NCI-H2029 treated with DMSO at 0.1 percent for 48 hours (cell line): ENCODE data around the gene GTF2B.
"Not testable (repeated sequence)": the region's sequence is repeated elsewhere in the genome, so short reads cannot be mapped to it uniquely, and the experiment has no call there.

Source experiments
- DNase-seq: peaks from one replicate; lab custom pipeline; 2025; lab: John Stamatoyannopoulos, UW

Gene GTF2B, protein sequence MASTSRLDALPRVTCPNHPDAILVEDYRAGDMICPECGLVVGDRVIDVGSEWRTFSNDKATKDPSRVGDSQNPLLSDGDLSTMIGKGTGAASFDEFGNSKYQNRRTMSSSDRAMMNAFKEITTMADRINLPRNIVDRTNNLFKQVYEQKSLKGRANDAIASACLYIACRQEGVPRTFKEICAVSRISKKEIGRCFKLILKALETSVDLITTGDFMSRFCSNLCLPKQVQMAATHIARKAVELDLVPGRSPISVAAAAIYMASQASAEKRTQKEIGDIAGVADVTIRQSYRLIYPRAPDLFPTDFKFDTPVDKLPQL

DNA sequence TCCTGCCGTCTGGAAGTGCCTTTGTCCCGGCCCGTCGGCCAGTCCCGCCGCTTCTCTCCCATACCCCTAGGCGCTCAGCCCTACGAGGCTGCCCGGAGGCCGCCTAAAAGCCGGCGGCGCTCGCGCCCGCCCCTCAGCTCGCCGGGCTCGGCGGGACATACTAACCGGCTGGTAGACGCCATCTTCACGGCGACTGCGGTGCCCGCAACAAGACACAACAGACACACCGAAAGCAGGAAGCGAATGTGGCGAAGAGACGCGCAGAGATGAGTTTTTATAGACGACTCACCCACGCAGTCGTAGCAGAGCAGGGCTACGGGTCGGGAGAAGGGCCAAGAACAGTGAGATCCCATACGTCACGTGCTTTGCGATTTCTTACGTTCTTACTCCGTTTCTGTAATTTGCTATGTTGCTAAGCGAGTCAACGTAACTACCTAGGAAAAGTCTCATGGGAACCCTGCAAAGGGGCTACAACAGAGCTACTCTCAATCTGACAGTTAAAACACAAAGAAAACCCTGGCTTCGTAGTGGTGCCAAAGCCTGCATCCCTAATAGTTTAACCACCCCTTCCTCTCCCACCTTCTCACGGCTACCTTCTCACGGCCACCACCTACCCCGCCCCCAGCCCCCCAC, at the start of gene GTF2B:
Gene GTF2B, minus strand, starts transcription at position 250 of the 633 bp plus-strand sequence. Its CDS starts 68 bp downstream, at position 182.
- DNase-seq = peak; percentile 88

DNA sequence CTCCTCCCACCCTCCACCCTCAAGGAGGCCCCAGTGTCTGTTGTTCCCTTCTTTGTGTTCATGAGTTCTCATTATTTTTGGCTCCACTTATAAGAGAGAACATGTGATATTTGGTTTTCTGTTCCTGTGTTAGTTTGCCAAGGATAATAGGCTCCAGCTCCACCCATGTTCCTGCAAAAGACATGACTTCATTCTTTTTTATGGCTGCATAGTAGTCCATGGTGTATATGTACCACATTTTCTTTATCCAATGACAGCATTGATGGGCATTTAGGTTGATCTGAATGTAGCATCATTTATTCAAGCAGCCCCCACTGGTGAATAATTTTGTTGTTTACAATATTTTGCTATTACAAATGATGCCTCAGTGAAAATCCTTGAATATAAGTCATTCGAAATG, 47.2 kb upstream of the GTF2B start:
- not testable (repeated sequence) for DNase-seq

DNA sequence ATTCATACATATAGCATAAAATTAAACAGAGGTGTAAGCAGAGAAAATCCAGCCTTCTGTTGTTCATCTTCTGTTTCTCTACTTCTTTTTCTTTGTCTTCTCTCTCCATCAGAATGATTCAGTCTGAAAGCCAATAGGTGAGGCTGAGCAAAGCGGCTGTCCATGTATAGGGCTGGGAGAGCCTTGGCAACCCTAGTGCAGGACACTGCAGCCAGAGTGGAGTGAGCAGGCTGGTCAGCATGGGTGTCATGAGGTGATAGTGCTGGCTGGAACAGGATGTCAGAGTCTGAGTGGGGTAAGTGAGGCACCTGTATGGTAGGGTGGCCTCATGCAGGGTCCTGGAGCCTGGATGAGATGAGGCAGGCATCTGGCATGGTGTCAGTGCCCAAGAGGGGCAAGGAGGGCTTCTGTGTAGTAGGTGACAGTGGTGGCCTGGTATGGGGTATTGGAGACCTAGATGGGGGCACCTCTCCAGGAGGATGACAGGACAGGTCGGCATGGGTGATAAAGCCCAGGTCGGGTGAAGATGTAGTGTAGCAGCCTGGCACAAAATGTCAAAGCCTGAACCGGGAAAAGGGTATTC, 45.5 kb upstream of the GTF2B start:
- DNase-seq = no peak

DNA sequence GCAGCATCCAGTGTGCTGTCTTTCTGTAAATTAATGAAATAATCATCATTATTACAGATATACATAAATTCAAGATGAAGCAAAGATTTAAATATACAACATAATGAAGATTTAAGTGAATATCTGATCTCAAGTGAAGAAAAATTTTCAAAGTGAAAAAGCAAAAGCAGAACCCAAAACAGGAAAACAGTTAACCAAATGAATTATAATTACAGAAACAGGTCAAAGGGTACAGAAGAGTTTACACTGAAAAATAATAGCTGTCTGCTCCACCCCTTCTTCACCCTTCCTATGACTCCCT, 44.8 kb upstream of the GTF2B start:
- DNase-seq = no peak

DNA sequence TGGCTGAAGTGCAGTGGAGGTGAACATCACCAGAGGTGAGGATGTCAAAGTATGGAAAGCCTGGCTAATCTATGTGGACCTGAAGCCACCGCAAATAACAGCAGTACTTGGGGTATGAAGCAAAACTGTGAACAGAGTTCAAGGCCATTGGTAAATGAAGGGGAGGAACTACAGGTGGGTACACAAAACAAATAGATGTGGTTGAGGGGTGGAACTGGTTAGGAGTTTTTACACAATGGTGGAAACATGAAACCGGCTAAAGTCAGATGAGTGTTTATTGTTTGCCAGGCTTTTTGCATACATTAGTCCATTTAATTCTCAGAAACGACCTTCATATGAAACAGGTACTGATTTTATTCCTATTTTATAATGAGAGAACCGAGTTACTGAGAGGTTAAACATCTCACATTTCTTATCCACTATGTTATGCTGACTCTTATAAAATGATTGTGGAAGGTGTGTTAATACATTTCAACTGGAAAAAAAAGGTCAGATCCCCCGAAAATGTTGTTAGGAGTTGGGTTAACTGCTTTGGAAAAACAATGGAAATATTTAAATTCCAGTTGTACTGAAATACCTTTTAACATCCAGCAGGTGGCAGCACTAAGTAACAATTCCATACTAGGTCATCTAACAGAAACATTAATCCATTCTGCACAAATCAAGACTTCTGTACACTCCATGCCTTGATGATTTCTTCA, 44.3 kb upstream of the GTF2B start:
- DNase-seq = peak; percentile 78

DNA sequence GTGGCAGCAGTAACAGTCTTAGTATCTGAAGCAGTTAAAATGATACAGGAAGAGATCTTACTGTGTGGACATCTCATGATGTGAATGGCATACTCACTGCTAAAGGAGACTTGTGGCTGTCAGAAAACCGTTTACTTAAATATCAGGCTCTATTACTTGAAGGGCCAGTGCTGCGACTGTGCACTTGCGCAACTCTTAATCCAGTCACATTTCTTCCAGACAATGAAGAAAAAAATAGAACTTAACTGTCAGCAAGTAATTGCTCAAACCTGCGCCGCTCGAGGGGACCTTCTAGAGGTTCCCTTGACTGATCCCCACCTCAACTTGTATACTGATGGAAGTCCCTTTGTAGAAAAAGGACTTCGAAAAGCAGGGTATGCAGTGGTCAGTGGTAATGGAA, 38.8 kb upstream of the GTF2B start:
- DNase-seq = not testable (repeated sequence)

DNA sequence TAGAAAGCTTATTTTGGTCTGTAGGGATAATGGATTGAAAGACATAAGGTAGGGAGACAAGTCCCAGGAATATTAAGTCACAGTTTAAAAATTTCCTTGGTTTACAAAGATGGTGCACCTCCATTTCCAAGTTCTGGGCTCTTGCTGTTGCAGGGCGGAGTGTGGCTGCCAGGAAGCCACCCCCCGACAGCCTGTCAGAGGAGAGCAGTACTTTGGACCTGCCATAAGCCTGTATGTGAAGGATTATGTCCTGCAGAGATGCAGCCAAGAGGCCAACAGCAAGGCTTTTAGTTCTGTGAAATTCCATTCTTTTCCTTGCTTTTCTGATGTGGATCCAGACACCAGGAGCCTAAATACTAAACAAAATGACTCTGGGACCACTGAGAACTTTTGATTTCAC, 31.9 kb upstream of the GTF2B start:
- no peak for DNase-seq

DNA sequence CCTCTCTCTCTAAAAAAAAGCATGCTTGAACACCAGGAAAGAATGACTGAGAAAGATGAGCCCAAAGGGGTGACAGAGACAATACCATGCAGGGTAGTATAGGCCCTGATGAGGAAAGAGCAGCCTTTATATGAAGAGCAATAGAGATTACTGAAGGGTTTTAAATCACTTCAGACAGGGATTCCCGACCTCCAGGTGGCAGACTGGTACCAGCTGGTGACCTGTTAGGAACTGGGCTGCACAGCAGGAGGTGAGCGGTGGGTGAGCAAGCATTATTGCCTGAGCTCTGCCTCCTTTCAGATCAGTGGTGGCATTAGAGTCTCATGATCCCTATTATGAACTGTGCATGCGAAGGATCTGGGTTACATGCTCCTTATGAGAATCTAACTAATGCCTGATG, 30.8 kb upstream of the GTF2B start:
- no peak for DNase-seq

DNA sequence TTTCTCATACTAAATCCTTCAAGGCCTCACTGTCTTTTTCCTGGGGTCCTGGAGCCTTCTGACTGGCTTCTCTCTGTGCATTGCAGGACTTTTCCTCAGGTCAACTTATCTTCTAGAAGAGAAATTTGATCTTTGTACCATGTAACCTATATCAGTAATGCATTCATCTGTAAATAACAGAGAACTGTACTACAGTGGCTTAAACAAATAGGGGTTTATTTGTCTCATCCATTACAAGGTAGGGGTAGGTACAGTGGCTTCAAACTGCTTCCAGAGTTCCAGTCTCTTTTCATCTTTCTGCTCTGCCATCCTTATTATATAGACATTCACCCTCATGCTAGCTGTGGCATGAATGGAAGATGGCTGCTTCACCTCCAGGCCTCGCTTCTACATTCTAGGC, 29.5 kb upstream of the GTF2B start:
- no peak for DNase-seq

DNA sequence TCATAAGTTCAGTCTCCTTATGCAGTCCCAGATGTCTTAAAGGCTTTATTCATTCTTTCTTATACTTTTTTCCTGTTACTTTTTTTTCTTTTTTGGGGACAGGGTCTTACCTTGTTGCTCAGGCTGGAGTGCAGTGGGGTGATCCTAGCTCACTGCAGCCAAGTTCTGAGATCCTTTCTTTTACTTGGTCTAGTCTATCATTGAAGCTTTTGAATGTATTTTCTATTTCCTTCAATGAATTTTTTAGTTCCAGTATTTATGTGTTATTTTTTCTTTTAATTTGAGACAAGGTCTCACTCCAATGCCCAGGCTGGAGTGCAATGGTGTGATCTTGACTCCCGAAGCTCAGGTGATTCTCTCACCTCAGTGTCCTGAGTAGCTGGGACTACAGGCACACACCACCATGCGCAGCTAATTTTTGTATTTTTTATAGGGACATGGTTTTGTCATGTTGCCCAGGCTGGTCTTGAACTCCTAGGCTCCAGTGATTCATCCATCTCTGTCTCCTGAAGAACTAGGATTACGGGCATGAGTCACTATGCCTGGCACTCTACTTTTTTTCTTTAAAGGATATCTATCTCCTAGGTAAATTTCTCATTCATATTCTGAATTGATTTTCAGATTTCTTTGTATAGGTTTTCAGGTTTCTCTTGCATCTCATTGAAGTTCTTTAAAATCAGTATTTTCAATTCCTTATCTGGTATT, 26.1 kb upstream of the GTF2B start:
- no peak for DNase-seq

DNA sequence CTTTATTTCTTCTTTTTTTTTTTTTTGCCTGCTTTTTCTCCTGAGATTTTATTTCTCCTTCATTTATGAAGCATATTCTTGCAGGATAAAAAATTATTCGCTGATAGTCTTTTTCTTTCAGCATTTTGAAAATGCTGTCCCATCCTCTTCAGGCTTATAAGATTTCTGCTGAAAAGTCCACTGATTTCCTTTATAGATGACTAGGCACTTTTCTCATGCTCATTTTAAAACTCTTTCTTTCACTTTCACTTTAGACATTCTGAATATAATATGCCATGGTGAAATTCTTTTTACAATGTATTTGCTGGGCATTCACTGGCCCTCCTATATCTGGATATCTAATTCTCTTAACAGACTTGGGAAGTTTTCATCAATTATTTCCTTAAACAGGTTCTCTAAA, 25.5 kb upstream of the GTF2B start:
- DNase-seq = no peak

DNA sequence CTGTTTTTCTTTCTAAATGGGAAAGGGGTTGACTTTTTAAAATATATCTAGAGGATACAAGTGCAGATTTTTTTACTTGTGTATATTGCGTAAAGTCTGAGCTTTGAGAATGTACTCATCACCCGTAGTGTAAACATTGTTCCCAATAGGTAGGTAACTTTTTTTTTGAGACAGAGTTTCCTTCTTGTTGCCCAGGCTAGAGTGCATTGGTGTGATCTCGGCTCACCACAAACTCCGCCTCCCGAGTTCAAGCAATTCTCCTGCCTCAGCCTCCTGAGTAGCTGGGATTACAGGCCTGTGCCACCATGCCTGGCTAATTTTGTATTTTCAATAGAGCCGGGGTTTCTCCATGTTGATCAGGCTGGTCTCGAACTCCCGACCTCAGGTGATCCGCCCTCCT, 20.4 kb upstream of the GTF2B start:
- not testable (repeated sequence) for DNase-seq

DNA sequence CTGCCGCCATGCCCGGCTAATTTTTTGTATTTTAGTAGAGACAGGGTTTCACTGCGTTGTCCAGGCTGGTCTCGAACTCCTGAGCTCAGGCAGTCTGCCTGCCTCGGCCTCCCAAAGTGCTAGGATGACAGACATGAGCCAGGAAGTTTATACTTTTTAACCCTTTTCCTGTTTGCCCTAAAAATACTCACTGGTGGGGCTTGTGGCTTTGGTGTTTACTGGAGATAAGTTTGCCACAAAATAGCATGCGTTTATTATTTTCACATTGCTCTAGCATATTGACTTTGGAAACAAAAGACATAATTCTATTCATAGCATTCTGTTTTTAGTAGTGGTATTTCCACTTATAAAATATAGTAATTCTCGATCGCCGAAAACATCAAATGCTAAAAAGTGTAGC, 19.8 kb upstream of the GTF2B start:
- no peak for DNase-seq

DNA sequence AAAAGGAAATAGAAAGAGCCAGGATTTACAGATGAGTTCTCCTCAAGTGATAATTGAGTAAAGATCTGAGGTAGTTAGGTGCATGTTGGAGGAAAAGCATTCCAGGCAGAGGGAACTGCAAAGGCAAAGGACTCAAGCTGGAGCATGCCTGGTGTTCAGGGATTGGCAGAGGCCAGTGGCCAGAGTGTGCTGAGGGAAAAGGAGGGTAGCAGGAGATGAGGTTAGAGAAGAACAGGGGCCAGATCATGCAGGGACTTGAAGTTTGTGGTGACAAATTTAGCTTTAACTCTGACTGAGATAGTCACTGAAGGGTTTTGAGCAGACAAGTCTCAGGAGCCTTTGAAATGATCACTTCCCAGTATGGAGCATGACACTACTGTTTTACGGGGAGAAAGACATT, 19.0 kb upstream of the GTF2B start:
- DNase-seq = no peak

DNA sequence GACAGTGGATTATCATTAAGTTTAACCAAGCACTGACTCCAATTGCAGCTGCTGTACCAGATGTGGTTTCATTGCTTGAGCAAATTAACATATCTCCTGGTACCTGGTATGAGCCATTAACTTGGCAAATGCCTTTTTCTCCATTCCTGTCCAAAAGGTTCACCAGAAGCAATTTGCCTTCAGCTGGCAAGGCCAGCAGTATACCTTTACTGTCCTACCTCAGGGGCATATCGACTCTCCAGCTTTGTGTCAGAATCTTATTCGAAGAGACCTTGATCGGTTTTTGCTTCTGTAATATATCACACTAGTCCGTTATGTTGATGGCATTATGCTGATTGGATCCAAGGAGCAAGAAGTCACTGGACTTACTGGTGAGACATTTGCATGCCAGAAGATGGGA, 9.5 kb upstream of the GTF2B start:
- DNase-seq = no peak

DNA sequence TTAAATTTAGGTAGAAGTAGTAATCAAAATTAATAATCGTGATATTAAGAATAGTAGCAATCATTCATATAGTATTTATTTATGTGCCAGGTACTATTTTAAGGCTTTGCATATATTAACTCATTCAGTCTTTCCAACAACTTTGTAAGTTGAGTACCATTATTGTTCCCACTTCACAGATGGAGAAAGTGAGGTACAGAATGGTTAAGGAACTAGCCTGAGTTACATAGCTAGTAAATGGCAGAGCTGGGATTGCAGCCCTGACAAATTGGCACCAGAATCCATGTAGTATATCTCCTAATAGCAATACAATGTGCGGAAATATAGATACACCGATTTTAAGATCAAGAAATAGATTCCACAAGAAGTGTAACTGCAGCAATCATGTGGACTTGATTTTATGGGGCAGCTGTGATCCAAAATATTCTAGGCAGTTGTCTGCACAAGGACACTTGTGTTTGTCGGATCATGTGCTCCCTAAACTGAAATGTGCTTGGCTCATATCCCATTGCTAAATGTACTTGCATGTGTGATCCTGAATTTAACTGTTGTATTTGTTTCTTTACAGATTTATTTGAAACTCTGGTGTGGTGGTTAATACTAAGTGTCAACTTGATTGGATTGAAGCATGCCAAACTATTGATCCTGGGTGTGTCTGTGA, 5.8 kb upstream of the GTF2B start:
- no peak for DNase-seq

DNA sequence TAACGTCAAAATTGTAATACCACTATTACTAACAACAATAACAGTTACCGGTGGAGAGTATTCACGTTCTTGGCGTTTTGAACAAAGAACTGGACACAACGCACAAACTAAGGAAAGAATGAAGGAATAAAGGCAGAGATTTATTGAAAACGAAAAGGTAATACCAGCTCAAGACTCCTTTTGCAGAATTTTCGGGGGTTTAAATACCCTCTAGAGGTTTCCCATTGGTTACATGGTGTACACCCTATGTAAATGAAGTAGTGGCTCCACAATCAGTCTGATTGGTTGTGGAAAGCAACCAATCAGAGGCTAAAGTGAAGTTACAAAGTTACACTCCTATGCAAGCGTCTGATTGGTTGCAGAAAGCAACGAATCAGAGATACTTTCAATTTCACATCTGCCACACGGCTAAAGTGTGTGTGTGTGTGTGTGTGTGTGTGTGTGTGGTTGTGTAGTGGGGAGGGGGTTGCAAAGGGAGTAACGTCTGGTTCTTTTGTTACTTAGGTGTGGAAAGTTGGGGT, 1.1 kb upstream of the GTF2B start:
- DNase-seq = peak; percentile 78

DNA sequence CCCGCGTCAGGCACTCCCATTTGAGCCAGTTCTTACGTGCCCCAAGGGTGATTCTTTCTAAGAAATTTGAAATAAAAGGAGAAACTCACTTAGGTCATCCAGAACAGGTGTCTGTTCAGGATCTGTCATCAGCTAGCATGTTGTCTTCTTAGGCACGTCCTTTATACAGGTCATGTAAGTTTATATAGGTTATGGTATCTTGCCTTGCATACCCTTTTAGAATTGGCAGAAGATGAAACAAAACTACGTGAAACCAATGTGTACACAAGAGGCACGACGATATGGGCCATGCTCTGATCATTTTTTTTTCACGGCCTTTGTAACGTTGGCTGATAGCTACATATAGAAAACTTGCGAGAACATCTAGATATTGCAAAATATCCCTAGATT, 579 bp upstream of the GTF2B start:
- peak; percentile 17 for DNase-seq

DNA sequence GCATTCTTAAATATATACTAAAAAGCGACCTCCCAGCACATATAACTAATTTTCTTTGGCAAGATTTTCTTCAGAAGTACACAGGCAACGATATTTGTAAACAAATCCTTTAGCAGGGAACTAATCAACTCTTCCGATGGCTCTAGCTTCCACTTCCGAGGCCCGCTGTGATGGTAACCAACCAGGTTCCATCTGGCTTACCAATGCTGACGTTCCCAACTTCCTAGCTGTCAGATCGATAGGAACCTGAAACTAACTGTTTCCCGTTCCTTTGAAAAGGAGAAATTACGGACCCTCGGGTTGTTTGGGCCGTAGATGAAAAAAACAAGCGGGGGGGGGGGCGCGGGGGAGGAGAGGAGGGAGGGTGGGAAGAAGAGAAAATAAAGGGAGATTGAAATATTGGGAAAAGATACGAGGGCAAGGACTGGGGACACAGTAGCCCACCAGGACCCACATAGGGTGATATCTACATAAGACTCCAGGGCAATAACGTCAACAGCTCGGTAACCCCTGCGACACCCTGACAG, 513 bp downstream of the GTF2B start:
- DNase-seq = no peak

DNA sequence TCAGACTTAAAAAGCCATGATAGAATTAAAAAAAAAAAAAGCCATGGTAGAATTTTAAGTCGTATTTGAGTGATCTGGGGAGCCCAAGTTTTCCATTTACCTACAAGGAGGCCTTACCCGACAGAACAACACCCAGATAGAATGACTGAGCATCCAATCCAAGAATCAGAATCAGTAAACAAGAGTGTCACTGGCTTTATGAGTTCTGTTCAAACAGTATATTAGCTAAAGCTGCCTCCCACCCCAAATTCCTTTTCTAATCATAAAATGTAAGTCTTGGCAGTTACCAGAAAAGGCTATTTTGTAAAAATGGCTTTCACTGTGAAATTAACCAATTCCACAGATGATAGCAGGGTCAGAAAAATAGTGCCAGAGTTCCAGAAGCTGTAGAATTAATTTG, 1.2 kb downstream of the GTF2B start:
- DNase-seq = no peak

DNA sequence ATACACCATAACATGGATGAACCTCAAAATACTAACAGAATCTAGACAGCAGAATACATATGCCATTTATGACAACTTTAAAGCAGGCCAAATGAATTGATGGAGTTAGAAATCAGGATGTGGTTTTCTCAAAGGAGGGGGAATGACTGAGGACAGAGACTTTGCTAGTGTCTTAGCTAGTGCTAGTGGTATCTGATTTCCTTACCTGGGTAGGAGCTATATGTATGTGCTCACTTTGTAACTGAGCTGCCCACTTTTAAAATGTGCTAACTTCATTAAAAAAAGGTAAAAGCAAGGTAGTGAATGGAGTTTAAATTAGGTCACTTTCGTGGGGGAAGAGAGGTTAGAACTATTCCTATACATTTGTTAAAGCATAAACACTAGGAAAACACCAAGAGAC, 2.6 kb downstream of the GTF2B start:
- no peak for DNase-seq

DNA sequence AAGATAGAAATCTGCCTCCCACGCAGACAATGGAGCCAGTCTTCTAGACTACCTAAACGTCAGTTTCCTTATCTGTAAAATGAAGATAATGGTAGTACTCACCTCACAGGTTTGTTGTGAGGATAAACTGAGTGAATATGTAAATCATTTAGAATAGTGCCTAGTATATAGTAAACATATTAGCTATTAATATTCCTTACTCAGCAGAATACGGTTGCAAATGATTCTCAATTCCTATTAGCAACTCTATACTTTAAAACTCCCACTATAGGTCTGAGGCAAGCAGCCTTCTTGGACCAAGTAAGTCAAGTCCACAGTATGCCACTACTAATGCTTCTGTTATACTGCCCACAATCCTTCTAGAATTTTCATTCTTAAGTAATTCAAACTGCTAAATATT, 5.4 kb downstream of the GTF2B start:
- no peak for DNase-seq
